ENCODE measurements around the gene FBXW8. TPM values are rescaled to one million over a fixed set of nuclear protein-coding genes. Genes with fewer than 3 reads are reported as not detected.

FBXW8 gene
- total and polyA plus RNA-seq, 4 donors, result 1.9 to 7.1 (median 4.9) TPM

DNA sequence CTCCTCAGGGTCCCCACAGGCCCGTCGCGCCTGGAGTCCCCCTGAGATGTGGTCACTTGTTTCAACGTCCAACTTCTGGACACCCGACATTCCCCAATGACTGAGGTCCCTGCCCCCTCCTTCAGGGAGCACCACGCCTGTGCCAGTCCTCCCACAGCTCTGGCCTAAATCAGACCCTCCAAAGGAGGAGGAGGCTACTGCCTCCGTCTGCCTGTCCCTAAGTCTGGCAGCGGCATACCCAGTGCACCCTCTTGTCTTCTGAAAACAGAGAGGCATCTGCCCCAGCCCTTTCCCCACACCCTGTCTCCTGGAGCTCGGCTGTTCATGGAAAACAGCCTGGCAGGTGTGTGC, 142.3 kb downstream of the FBXW8 start:
- H3K4me3 ChIP-seq (ENCODE audit: low read depth in 1 of 3, low read length in 3 of 3), result no peak overlapping the region
- H3K9me3 ChIP-seq (ENCODE audit: control insufficient read depth in 4 of 4, low read length in 3 of 4), result peaks cover 0 to 5% (median 0%) of the 10 kb centered on the region in 4 donors
- H3K9ac ChIP-seq (ENCODE audit: low read depth in 1 of 2, low read length in 2 of 2), result no peak overlapping the region
- no peaks in the 10 kb centered on the region for H3K36me3 ChIP-seq (ENCODE audit: control insufficient read depth in 4 of 4, insufficient read depth in 3 of 4, low read depth in 1 of 4, low read length in 3 of 4)
- TF ChIP-seq NR2F2 (IDR thresholded peaks at IDR 0.05), result no peak
- TF ChIP-seq FOXA2 (IDR thresholded peaks at IDR 0.05), result no peak
- TF ChIP-seq FOXA1 (IDR thresholded peaks at IDR 0.05), result no peak
- no peak for TF ChIP-seq ZBTB33 (IDR thresholded peaks at IDR 0.05)
- TF ChIP-seq, protein P1, sequence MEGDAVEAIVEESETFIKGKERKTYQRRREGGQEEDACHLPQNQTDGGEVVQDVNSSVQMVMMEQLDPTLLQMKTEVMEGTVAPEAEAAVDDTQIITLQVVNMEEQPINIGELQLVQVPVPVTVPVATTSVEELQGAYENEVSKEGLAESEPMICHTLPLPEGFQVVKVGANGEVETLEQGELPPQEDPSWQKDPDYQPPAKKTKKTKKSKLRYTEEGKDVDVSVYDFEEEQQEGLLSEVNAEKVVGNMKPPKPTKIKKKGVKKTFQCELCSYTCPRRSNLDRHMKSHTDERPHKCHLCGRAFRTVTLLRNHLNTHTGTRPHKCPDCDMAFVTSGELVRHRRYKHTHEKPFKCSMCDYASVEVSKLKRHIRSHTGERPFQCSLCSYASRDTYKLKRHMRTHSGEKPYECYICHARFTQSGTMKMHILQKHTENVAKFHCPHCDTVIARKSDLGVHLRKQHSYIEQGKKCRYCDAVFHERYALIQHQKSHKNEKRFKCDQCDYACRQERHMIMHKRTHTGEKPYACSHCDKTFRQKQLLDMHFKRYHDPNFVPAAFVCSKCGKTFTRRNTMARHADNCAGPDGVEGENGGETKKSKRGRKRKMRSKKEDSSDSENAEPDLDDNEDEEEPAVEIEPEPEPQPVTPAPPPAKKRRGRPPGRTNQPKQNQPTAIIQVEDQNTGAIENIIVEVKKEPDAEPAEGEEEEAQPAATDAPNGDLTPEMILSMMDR (IDR thresholded peaks at IDR 0.05; ENCODE audit: low read depth, low read length, missing input control), result no peak
- TF ChIP-seq, protein P2, sequence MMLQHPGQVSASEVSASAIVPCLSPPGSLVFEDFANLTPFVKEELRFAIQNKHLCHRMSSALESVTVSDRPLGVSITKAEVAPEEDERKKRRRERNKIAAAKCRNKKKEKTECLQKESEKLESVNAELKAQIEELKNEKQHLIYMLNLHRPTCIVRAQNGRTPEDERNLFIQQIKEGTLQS (IDR thresholded peaks at IDR 0.05), result no peak
- no peak for TF ChIP-seq RAD21 (IDR thresholded peaks at IDR 0.05)
- TF ChIP-seq HNF4A (conservative IDR thresholded peaks at IDR 0.05), result no peak
- TF ChIP-seq SP1 (IDR thresholded peaks at IDR 0.05), result no peak
- no peak for TF ChIP-seq GABPA (IDR thresholded peaks at IDR 0.05 in 1 of 2, conservative IDR thresholded peaks at IDR 0.05 in 1 of 2)
- no peak for TF ChIP-seq YY1 (IDR thresholded peaks at IDR 0.05)
- TF ChIP-seq TAF1 (conservative IDR thresholded peaks at IDR 0.05), result no peak
- TF ChIP-seq JUND (IDR thresholded peaks at IDR 0.05), result no peak
- no peak for TF ChIP-seq EGR1 (IDR thresholded peaks at IDR 0.05; ENCODE audit: low read depth in 2 of 2)
- no peak for DNase-seq (ENCODE audit: low spot score)
- WGBS, result 80% methylated on average over 9 of the region's 9 CpGs
- no peaks in the 10 kb centered on the region for H3K4me1 ChIP-seq (ENCODE audit: control insufficient read depth in 4 of 4, insufficient read depth in 4 of 4, low read length in 3 of 4)
- H3K27ac ChIP-seq (ENCODE audit: low read depth in 1 of 2, low read length in 2 of 2), result no peak overlapping the region
- H3K27me3 ChIP-seq (ENCODE audit: control insufficient read depth in 4 of 4, insufficient read depth in 4 of 4, low read length in 3 of 4), result no peaks in the 10 kb centered on the region

DNA sequence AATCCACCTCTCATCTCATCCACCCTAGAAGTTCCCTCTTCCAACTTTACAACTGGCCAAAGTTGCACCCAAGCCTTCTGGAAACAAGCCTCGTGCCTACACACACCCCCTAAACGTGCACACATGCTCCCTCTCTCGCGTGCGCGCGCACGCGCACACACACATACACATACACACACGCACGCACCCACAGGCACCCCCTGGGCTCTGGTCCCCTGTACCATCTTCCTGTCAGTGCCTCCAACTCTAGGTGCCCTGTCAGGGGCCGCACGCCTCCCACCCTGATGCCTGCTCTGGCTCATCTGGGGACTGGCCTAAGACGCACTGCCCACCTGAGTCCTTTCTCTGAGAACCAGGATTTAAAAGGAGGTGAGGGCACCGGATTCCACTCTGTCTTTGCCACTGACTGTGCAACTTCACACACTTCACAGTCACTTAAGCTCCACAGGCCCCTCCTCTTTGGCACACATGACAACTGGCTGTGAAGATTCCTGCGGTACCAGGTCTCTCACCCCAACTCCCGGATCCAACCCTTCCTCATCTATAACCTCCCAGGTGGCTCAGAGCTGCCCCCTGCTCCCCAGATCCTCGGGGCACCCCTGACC, 142.9 kb downstream of the FBXW8 start:
- no peak overlapping the region for H3K4me3 ChIP-seq (ENCODE audit: low read depth in 1 of 3, low read length in 3 of 3)
- WGBS, result 77% methylated on average over 18 of the region's 18 CpGs
- no peaks in the 10 kb centered on the region for H3K4me1 ChIP-seq (ENCODE audit: control insufficient read depth in 4 of 4, insufficient read depth in 4 of 4, low read length in 3 of 4)
- peaks cover 0 to 5% (median 0%) of the 10 kb centered on the region in 4 donors for H3K9me3 ChIP-seq (ENCODE audit: control insufficient read depth in 4 of 4, low read length in 3 of 4)
- no peak overlapping the region for H3K27ac ChIP-seq (ENCODE audit: low read depth in 1 of 2, low read length in 2 of 2)
- no peak overlapping the region for H3K9ac ChIP-seq (ENCODE audit: low read depth in 1 of 2, low read length in 2 of 2)
- TF ChIP-seq NR2F2 (IDR thresholded peaks at IDR 0.05) (no peak), GABPA (IDR thresholded peaks at IDR 0.05 in 1 of 2, conservative IDR thresholded peaks at IDR 0.05 in 1 of 2) (no peak), RXRA (IDR thresholded peaks at IDR 0.05) (no peak), YY1 (IDR thresholded peaks at IDR 0.05) (no peak), EGR1 (IDR thresholded peaks at IDR 0.05; ENCODE audit: low read depth in 2 of 2) (no peak), JUND (IDR thresholded peaks at IDR 0.05) (no peak), SP1 (IDR thresholded peaks at IDR 0.05) (no peak), ZBTB33 (IDR thresholded peaks at IDR 0.05) (no peak)
- TF ChIP-seq, protein P2 (IDR thresholded peaks at IDR 0.05), result no peak
- TF ChIP-seq, protein P1 (IDR thresholded peaks at IDR 0.05; ENCODE audit: low read depth, low read length, missing input control), result no peak
- no peaks in the 10 kb centered on the region for H3K27me3 ChIP-seq (ENCODE audit: control insufficient read depth in 4 of 4, insufficient read depth in 4 of 4, low read length in 3 of 4)
- H3K36me3 ChIP-seq (ENCODE audit: control insufficient read depth in 4 of 4, insufficient read depth in 3 of 4, low read depth in 1 of 4, low read length in 3 of 4), result no peaks in the 10 kb centered on the region
- no peak for DNase-seq (ENCODE audit: low spot score)

Measured in liver (tissue), 9 donors.